Measurements from ENCODE around the gene KIAA1958. TPM values are rescaled to one million over a fixed set of nuclear protein-coding genes. Genes with fewer than 3 reads are reported as not detected.

KIAA1958 gene
- total and polyA plus RNA-seq, 4 donors, result 0.99 to 7.1 (median 3.3) TPM

DNA sequence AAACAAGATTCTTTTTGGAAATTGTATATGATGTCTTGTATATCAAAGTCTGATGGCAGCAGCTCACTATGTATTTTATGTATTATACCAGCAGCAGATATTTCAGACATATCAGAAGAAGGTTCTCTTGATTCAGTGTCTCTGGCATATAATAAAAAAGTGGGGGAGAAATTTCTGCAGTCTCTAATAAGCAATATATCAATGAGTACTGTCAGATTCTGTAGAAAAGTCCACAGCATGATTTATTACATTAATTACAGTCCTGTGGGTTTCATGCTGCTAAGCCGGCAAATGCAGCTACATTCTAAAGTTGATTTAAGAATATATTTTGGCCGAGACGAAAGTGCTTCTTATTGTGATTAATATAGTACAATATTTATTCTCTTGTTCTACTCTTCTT, 113.1 kb downstream of the KIAA1958 start:
- Histone ChIP-seq H3K9me3 (ENCODE audit: control insufficient read depth in 4 of 4, low read length in 3 of 4) (no peaks in the 10 kb centered on the region), H3K27ac (ENCODE audit: low read depth in 1 of 2, low read length in 2 of 2) (no peak overlapping the region), H3K4me3 (ENCODE audit: low read depth in 1 of 3, low read length in 3 of 3) (no peak overlapping the region), H3K4me1 (ENCODE audit: control insufficient read depth in 4 of 4, insufficient read depth in 4 of 4, low read length in 3 of 4) (no peaks in the 10 kb centered on the region), H3K36me3 (ENCODE audit: control insufficient read depth in 4 of 4, insufficient read depth in 3 of 4, low read depth in 1 of 4, low read length in 3 of 4) (no peaks in the 10 kb centered on the region), H3K9ac (ENCODE audit: low read depth in 1 of 2, low read length in 2 of 2) (no peak overlapping the region), H3K27me3 (ENCODE audit: control insufficient read depth in 4 of 4, insufficient read depth in 4 of 4, low read length in 3 of 4) (no peaks in the 10 kb centered on the region)
- 97% methylated on average over 3 of the region's 3 CpGs for WGBS
- no peak for DNase-seq (ENCODE audit: low spot score)
- no peak for TF ChIP-seq GABPA (IDR thresholded peaks at IDR 0.05 in 1 of 2, conservative IDR thresholded peaks at IDR 0.05 in 1 of 2)
- no peak for TF ChIP-seq FOXA1 (IDR thresholded peaks at IDR 0.05)
- TF ChIP-seq, protein P1, sequence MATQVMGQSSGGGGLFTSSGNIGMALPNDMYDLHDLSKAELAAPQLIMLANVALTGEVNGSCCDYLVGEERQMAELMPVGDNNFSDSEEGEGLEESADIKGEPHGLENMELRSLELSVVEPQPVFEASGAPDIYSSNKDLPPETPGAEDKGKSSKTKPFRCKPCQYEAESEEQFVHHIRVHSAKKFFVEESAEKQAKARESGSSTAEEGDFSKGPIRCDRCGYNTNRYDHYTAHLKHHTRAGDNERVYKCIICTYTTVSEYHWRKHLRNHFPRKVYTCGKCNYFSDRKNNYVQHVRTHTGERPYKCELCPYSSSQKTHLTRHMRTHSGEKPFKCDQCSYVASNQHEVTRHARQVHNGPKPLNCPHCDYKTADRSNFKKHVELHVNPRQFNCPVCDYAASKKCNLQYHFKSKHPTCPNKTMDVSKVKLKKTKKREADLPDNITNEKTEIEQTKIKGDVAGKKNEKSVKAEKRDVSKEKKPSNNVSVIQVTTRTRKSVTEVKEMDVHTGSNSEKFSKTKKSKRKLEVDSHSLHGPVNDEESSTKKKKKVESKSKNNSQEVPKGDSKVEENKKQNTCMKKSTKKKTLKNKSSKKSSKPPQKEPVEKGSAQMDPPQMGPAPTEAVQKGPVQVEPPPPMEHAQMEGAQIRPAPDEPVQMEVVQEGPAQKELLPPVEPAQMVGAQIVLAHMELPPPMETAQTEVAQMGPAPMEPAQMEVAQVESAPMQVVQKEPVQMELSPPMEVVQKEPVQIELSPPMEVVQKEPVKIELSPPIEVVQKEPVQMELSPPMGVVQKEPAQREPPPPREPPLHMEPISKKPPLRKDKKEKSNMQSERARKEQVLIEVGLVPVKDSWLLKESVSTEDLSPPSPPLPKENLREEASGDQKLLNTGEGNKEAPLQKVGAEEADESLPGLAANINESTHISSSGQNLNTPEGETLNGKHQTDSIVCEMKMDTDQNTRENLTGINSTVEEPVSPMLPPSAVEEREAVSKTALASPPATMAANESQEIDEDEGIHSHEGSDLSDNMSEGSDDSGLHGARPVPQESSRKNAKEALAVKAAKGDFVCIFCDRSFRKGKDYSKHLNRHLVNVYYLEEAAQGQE (IDR thresholded peaks at IDR 0.05), result no peak
- TF ChIP-seq, protein P2, sequence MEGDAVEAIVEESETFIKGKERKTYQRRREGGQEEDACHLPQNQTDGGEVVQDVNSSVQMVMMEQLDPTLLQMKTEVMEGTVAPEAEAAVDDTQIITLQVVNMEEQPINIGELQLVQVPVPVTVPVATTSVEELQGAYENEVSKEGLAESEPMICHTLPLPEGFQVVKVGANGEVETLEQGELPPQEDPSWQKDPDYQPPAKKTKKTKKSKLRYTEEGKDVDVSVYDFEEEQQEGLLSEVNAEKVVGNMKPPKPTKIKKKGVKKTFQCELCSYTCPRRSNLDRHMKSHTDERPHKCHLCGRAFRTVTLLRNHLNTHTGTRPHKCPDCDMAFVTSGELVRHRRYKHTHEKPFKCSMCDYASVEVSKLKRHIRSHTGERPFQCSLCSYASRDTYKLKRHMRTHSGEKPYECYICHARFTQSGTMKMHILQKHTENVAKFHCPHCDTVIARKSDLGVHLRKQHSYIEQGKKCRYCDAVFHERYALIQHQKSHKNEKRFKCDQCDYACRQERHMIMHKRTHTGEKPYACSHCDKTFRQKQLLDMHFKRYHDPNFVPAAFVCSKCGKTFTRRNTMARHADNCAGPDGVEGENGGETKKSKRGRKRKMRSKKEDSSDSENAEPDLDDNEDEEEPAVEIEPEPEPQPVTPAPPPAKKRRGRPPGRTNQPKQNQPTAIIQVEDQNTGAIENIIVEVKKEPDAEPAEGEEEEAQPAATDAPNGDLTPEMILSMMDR (IDR thresholded peaks at IDR 0.05; ENCODE audit: low read depth, low read length, missing input control), result no peak
- no peak for TF ChIP-seq RAD21 (IDR thresholded peaks at IDR 0.05)
- no peak for TF ChIP-seq RXRA (IDR thresholded peaks at IDR 0.05)
- no peak for TF ChIP-seq NR2F2 (IDR thresholded peaks at IDR 0.05)
- TF ChIP-seq, protein P3, sequence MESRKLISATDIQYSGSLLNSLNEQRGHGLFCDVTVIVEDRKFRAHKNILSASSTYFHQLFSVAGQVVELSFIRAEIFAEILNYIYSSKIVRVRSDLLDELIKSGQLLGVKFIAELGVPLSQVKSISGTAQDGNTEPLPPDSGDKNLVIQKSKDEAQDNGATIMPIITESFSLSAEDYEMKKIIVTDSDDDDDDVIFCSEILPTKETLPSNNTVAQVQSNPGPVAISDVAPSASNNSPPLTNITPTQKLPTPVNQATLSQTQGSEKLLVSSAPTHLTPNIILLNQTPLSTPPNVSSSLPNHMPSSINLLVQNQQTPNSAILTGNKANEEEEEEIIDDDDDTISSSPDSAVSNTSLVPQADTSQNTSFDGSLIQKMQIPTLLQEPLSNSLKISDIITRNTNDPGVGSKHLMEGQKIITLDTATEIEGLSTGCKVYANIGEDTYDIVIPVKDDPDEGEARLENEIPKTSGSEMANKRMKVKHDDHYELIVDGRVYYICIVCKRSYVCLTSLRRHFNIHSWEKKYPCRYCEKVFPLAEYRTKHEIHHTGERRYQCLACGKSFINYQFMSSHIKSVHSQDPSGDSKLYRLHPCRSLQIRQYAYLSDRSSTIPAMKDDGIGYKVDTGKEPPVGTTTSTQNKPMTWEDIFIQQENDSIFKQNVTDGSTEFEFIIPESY (IDR thresholded peaks at IDR 0.05), result no peak
- TF ChIP-seq TAF1 (conservative IDR thresholded peaks at IDR 0.05), result no peak
- TF ChIP-seq FOXA2 (IDR thresholded peaks at IDR 0.05), result no peak
- TF ChIP-seq HNF4A (conservative IDR thresholded peaks at IDR 0.05), result no peak
- TF ChIP-seq JUND (IDR thresholded peaks at IDR 0.05), result no peak
- TF ChIP-seq HNF4G (IDR thresholded peaks at IDR 0.05), result no peak
- TF ChIP-seq MAX (IDR thresholded peaks at IDR 0.05), result no peak
- TF ChIP-seq YY1 (IDR thresholded peaks at IDR 0.05), result no peak
- TF ChIP-seq SP1 (IDR thresholded peaks at IDR 0.05), result no peak
- no peak for TF ChIP-seq EGR1 (IDR thresholded peaks at IDR 0.05; ENCODE audit: low read depth in 2 of 2)

DNA sequence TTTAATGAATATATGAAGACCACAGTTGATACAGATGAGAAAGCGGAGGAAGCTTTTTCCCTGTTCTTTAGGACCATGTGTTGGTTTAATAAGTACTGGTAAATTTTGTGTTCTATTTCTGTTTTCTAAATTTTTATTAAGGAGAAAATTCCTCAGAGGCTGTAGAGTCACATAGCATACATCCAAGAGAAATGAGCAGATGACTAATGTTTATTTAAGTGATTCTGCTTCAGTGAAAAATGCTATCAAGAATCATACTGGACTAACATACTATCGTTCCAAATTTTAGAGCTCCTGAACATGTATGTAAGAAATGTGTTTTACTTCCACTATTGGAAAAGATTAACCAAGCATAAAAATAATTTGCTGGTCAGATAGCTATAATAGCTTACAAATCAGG, 115.0 kb downstream of the KIAA1958 start:
- Histone ChIP-seq H3K27ac (ENCODE audit: low read depth in 1 of 2, low read length in 2 of 2) (no peak overlapping the region), H3K36me3 (ENCODE audit: control insufficient read depth in 4 of 4, insufficient read depth in 3 of 4, low read depth in 1 of 4, low read length in 3 of 4) (no peaks in the 10 kb centered on the region), H3K27me3 (ENCODE audit: control insufficient read depth in 4 of 4, insufficient read depth in 4 of 4, low read length in 3 of 4) (no peaks in the 10 kb centered on the region), H3K9me3 (ENCODE audit: control insufficient read depth in 4 of 4, low read length in 3 of 4) (no peaks in the 10 kb centered on the region), H3K4me3 (ENCODE audit: low read depth in 1 of 3, low read length in 3 of 3) (no peak overlapping the region), H3K9ac (ENCODE audit: low read depth in 1 of 2, low read length in 2 of 2) (no peak overlapping the region), H3K4me1 (ENCODE audit: control insufficient read depth in 4 of 4, insufficient read depth in 4 of 4, low read length in 3 of 4) (no peaks in the 10 kb centered on the region)
- TF ChIP-seq EGR1 (IDR thresholded peaks at IDR 0.05; ENCODE audit: low read depth in 2 of 2), result no peak
- TF ChIP-seq, protein P1 (IDR thresholded peaks at IDR 0.05), result no peak
- TF ChIP-seq GABPA (IDR thresholded peaks at IDR 0.05 in 1 of 2, conservative IDR thresholded peaks at IDR 0.05 in 1 of 2), result no peak
- TF ChIP-seq RAD21 (IDR thresholded peaks at IDR 0.05), result no peak
- no peak for TF ChIP-seq JUND (IDR thresholded peaks at IDR 0.05)
- TF ChIP-seq, protein P4, sequence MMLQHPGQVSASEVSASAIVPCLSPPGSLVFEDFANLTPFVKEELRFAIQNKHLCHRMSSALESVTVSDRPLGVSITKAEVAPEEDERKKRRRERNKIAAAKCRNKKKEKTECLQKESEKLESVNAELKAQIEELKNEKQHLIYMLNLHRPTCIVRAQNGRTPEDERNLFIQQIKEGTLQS (IDR thresholded peaks at IDR 0.05), result no peak
- no peak for TF ChIP-seq SP1 (IDR thresholded peaks at IDR 0.05)
- no peak for TF ChIP-seq TAF1 (conservative IDR thresholded peaks at IDR 0.05)
- TF ChIP-seq FOXA2 (IDR thresholded peaks at IDR 0.05), result no peak
- TF ChIP-seq RXRA (IDR thresholded peaks at IDR 0.05), result no peak
- TF ChIP-seq HNF4A (conservative IDR thresholded peaks at IDR 0.05), result no peak
- no peak for TF ChIP-seq NR2F2 (IDR thresholded peaks at IDR 0.05)
- no peak for TF ChIP-seq YY1 (IDR thresholded peaks at IDR 0.05)
- no peak for TF ChIP-seq MAX (IDR thresholded peaks at IDR 0.05)
- WGBS, result 85% methylated on average over 2 of the region's 2 CpGs
- no peak for DNase-seq (ENCODE audit: low spot score)

All from liver (tissue), 9 donors.